CD4-positive, alpha-beta T cell (primary cell): ENCODE measurements around the gene MEIS1. TPM values are rescaled to one million over a fixed set of nuclear protein-coding genes. Genes with fewer than 3 reads are reported as not detected.

Experiments
- ATAC-seq: fragments of 200-7000 bp; cut with Tn5 transposase; one replicate; pipeline ENCODE4 v1.10.0; 2022; ENCODE audit warnings: mild to moderate bottlenecking; ENCODE audit not compliant: poor library complexity
- CTCF ChIA-PET: fragments of 350-600 bp; sonication (Branson Sonifier 250); formaldehyde crosslinking; loops from one replicate; lab custom pipeline; 2021; ENCODE audit warnings: antibody characterized with exemption, inconsistent platforms; lab: Charles Lee
- POLR2A ChIA-PET: fragments of 350-600 bp; sonication (Branson Sonifier 250); formaldehyde crosslinking; loops from one replicate; lab custom pipeline; 2021; ENCODE audit warnings: antibody characterized with exemption, inconsistent platforms; lab: Charles Lee
- DNase-seq, 14 experiments: peaks; one replicate each; pipeline ENCODE4 v3.0.0-alpha.2; 2013 to 2020; ENCODE audit warnings: mixed read lengths in 2 of 14
- H3K27ac ChIP-seq, 2 donors: one replicate each; pipeline versions ENCODE4 v1.5.1 to v1.7.0; 2013; ENCODE audit warnings: low read length in 2 of 2, low read depth in 1 of 2, mild to moderate bottlenecking in 1 of 2
- H3K27me3 ChIP-seq, 2 experiments: 1 replicate in 1 of 2; 2 replicates in 1 of 2; pipeline versions ENCODE4 v1.6.1 to v1.7.0; 2013; ENCODE audit warnings: low read length in 2 of 2, control low read depth in 1 of 2, mild to moderate bottlenecking in 1 of 2, moderate library complexity in 1 of 2; ENCODE audit not compliant: insufficient read depth in 2 of 2, control insufficient read depth in 1 of 2
- H3K36me3 ChIP-seq: one replicate; pipeline ENCODE4 v1.6.1; 2013; ENCODE audit warnings: low read length, control low read depth; ENCODE audit not compliant: insufficient read depth
- H3K4me1 ChIP-seq: one replicate; pipeline ENCODE4 v1.6.1; 2013; ENCODE audit warnings: low read length, control low read depth; ENCODE audit not compliant: insufficient read depth
- H3K4me3 ChIP-seq: one replicate; pipeline ENCODE4 v1.5.1; 2013; ENCODE audit warnings: mild to moderate bottlenecking, low read length, moderate library complexity
- H3K9me3 ChIP-seq, 2 experiments: 1 replicate in 1 of 2; 2 replicates in 1 of 2; pipeline versions ENCODE4 v1.6.1 to v1.7.0; 2013; ENCODE audit warnings: low read length in 2 of 2, mild to moderate bottlenecking in 2 of 2, control low read depth in 1 of 2, moderate library complexity in 1 of 2; ENCODE audit not compliant: control insufficient read depth in 1 of 2, insufficient read depth in 1 of 2
- H3K27ac Mint-ChIP-seq: one replicate; pipeline ENCODE4 v1.8.0; 2020; ENCODE audit warnings: mixed read lengths
- H3K27me3 Mint-ChIP-seq: one replicate; pipeline ENCODE4 v1.8.0; 2021; ENCODE audit warnings: mixed read lengths
- H3K36me3 Mint-ChIP-seq: one replicate; pipeline ENCODE4 v1.8.0; 2021; ENCODE audit warnings: low read depth, mixed read lengths
- H3K4me1 Mint-ChIP-seq: one replicate; pipeline ENCODE4 v1.8.0; 2021; ENCODE audit warnings: low read depth, mixed read lengths
- H3K4me3 Mint-ChIP-seq: one replicate; pipeline ENCODE4 v1.8.0; 2020; ENCODE audit warnings: mild to moderate bottlenecking, mixed read lengths
- H3K9me3 Mint-ChIP-seq: one replicate; pipeline ENCODE4 v1.8.0; 2020; ENCODE audit warnings: mixed read lengths
- CTCF ChIP-seq: fragments of 200-600 bp; IDR thresholded peaks from one replicate; pipeline ENCODE4 v1.8.0; 2022; ENCODE audit warnings: antibody characterized with exemption, mild to moderate bottlenecking
- intact Hi-C, 2 experiments: fragments of 100-400 bp; cut with DNase I in 1 of 2; cut with micrococcal nuclease in 1 of 2; formaldehyde crosslinking; loops; one replicate each; pipeline versions ENCODE4 v1.15.1 to v1.9.0; 2023 to 2025; cut with DNase I, micrococcal nuclease
- total RNA-seq, 174 experiments: library from RNA in 2 of 174; stranded (reverse) in 2 of 174; gene quantifications; one replicate each; pipeline ENCODE4 v1.2.3 and lab custom pipeline; 2021 to 2026

MEIS1 gene
- total RNA-seq, 2 experiments from 2014 or later: not detected

DNA sequence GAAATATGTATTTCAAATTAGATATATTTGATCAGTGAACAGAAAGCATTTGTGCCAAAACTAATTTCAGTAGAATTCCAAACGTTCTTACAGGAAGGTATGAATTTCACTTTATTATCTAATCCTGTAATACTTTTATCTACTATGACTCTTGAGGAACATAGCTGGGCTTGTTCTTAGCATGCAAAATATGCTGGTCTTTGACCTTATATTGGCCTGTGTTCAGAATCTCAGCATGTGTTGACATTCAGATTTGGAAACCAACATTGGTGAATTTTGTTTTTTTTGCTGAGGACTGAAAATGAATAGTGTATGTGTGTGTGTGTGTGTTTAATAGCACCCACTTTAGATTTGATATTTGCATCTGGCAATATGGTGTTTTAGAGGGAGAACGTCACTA is 112.2 kb downstream of the MEIS1 start:
- Mint-ChIP-seq H3K9me3 (no peaks in the 10 kb centered on the region), H3K27me3 (peaks cover 13% of the 10 kb centered on the region), H3K27ac (no peak overlapping the region), H3K36me3 (no peaks in the 10 kb centered on the region), H3K4me3 (no peak overlapping the region), H3K4me1 (no peaks in the 10 kb centered on the region)
- DNase-seq (no peak), ATAC-seq (no peak)
- no peak for TF ChIP-seq CTCF
- no peaks in the 10 kb centered on the region for H3K27me3 ChIP-seq
- no peak overlapping the region for H3K27ac ChIP-seq
- H3K36me3 ChIP-seq: no peaks in the 10 kb centered on the region
- intact Hi-C loops: no loop called here
- ChIA-PET POLR2A (no interaction called here), CTCF (no interaction called here)
- no peaks in the 10 kb centered on the region for H3K9me3 ChIP-seq
- no peak overlapping the region for H3K4me3 ChIP-seq
- no peaks in the 10 kb centered on the region for H3K4me1 ChIP-seq

GRCh38 chr2:66547887-66548286 is 113.0 kb downstream of the MEIS1 start:
- Histone ChIP-seq H3K4me1 (no peaks in the 10 kb centered on the region), H3K9me3 (no peaks in the 10 kb centered on the region), H3K27ac (no peak overlapping the region), H3K27me3 (no peaks in the 10 kb centered on the region), H3K4me3 (no peak overlapping the region), H3K36me3 (no peaks in the 10 kb centered on the region)
- ChIA-PET POLR2A (no interaction called here), CTCF (no interaction called here)
- H3K4me1 Mint-ChIP-seq: no peaks in the 10 kb centered on the region
- no peaks in the 10 kb centered on the region for H3K36me3 Mint-ChIP-seq
- no peak for TF ChIP-seq CTCF
- DNase-seq (no peak), ATAC-seq (no peak)
- no peak overlapping the region for H3K4me3 Mint-ChIP-seq
- H3K27ac Mint-ChIP-seq: no peak overlapping the region
- H3K9me3 Mint-ChIP-seq: no peaks in the 10 kb centered on the region
- peaks cover 7% of the 10 kb centered on the region for H3K27me3 Mint-ChIP-seq
- intact Hi-C loops: no loop called here

- ChIA-PET CTCF (no interaction called here), POLR2A (no interaction called here)
Measured at GRCh38 chr2:66548422-66548821, 113.5 kb downstream of the MEIS1 start.

More at GRCh38 chr2:66548422-66548821, 113.5 kb downstream of the MEIS1 start:
- Mint-ChIP-seq H3K9me3 (no peaks in the 10 kb centered on the region), H3K4me1 (no peaks in the 10 kb centered on the region), H3K27me3 (peaks cover 4% of the 10 kb centered on the region), H3K4me3 (no peak overlapping the region), H3K36me3 (no peaks in the 10 kb centered on the region), H3K27ac (no peak overlapping the region)
- TF ChIP-seq CTCF: no peak
- DNase-seq (no peak), ATAC-seq (no peak)
- H3K36me3 ChIP-seq: no peaks in the 10 kb centered on the region
- H3K4me3 ChIP-seq: no peak overlapping the region
- H3K4me1 ChIP-seq: no peaks in the 10 kb centered on the region
- H3K27ac ChIP-seq: no peak overlapping the region
- no peaks in the 10 kb centered on the region for H3K27me3 ChIP-seq
- no peaks in the 10 kb centered on the region for H3K9me3 ChIP-seq
- intact Hi-C loops: no loop called here
